NOMO-1 treated with DMSO at 0.1 percent for 48 hours (cell line): ENCODE data around the gene FBXO24.
"Not testable (repeated sequence)": the region's sequence is repeated elsewhere in the genome, so short reads cannot be mapped to it uniquely, and the experiment has no call there.

Experiments
- DNase-seq: peaks from one replicate; lab custom pipeline; 2025; ENCODE audit not compliant: unreplicated experiment; lab: John Stamatoyannopoulos, UW

The FBXO24 gene, protein sequence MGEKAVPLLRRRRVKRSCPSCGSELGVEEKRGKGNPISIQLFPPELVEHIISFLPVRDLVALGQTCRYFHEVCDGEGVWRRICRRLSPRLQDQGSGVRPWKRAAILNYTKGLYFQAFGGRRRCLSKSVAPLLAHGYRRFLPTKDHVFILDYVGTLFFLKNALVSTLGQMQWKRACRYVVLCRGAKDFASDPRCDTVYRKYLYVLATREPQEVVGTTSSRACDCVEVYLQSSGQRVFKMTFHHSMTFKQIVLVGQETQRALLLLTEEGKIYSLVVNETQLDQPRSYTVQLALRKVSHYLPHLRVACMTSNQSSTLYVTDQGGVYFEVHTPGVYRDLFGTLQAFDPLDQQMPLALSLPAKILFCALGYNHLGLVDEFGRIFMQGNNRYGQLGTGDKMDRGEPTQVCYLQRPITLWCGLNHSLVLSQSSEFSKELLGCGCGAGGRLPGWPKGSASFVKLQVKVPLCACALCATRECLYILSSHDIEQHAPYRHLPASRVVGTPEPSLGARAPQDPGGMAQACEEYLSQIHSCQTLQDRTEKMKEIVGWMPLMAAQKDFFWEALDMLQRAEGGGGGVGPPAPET

DNA sequence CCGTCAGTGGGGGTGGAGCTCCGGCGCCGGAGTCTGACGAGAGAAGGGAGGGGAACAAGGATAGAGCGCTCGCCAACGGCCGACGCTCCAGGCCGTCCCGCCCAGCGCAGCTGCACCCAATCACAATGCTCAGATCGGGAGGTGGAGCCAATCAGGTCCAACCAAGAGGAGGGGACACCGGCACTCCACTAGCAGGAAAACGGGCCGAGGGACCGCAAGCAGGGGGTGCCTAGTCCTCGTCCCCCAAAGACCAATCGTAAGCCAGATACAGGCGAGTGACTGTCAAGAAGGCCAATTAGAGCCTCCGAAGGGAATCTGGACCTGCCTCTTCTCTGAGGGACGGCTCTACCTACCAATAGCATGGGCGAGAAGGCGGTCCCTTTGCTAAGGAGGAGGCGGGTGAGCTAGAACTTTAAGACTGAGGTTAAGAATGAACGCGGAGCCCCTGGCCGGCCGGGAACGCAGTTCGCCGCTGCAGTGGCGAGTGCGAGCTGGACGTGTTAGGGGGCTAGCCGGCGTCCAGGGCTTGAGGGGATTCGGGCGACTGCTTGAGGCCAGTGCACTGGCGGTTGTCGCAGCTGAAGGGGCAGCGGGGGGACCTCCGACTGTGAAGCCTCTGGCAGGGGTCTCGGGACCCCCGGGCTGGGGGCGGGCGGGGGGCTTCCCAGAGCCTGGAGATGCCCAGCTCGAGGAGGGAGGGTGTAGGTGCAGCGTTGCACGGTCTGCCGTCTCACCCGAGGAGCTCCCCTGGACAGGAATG, at the start of gene FBXO24:
Gene FBXO24 (plus strand): TSS at position 63 of the 760 bp plus-strand sequence. CDS start 298 bp downstream, at position 361.
- DNase-seq: peak; percentile 100

DNA sequence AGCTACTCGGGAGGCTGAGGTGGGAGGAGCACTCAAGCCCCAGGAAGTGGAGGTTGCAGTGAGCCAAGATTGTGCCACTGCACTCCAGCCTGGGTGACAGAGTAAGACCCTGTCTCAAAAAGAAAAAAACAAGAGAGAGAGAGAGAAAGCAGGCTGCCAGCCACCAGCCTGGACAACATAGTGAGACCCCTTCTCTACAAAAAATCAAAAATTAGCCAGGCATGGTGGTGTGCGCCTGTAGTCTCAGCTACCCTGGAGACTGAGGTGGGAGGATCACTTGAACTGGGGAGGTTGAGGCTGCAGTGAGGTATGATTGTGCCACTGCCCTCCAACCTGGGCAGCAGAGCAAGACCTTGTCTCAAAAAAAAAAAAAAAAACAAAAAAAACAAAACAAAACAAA, 49.4 kb upstream of the FBXO24 start:
- not testable (repeated sequence) for DNase-seq

DNA sequence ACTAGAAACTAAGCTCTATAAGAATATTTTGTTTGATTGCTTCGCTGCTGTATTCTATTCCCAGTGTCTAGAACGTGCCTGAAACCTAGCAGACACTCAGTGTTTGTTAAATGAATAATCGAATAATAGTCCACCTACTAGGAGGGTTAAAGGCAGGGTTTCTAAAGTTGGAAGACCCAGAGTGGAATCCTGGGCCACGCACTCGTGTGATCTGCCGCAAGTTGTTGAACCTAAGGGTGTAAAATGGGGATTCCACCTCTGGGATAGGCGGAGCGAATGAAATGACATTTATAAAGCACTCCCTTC, 47.8 kb upstream of the FBXO24 start:
- no peak for DNase-seq

DNA sequence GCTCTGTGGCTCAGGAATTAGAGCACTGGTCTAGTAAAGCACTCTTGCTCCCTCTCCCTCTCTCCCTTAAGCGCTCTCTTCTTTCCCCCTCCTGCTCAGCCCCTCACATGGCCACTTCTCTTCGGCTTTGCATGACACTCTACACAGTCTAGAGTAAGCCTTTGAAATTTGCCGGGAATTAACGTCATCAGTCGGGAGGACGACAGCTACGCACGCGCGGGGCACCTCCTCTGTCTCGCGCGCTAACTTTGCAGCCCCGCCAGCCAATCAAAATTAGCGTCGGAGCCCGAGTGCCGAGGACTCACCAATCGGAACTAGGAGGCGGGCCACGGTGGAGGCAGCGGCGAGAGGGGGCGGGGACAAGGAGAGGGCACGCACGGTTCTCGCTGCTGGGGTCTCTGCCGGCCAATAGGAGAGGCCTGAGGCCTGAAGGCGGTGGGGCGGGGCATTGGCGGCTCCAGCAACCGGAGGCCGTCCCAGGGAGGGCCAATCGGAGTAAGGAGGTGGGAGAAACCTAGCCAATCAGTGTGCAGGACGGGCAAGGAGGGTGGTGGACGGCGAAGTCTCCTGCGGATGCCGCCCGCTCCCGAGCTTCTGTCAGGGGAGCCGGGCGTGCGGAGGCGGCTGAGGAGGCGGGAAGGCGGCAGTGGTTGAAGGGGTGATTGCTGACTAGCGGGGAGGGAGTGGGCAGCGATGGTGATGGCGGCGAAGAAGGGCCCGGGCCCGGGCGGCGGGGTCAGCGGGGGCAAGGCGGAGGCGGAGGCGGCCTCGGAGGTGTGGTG, 47.3 kb upstream of the FBXO24 start, which contains the start of gene AGFG2:
Gene AGFG2 (plus strand): TSS at position 550 of the 782 bp plus-strand sequence. CDS start 144 bp downstream, at position 694.
- DNase-seq: peak; percentile 100

DNA sequence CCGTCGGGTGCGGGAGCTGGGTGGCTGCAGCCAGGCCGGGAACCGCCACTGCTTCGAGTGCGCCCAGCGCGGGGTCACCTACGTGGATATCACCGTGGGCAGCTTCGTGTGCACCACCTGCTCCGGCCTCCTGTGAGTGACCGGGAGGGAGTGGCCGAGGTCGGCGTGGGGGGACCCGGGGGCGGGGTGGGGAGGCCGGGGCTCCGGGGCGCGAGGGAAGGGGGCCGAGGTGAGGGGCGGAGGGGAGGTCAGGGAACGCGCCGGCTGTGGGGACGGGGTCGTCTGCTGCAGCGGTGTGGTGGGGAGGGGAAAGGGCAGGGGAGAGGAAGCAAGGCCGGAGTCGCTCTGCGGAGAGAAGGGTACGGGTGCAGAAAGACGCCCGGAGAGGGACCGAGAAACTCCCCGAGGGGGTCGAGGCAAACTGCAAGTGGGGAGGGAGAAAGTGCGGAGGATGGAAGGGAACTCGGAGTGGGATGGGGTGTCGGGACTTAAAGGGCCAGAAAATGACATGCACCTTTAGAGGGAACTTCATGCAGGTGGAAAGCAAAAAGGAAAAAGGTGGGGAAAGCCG, 46.6 kb upstream of the FBXO24 start:
- no peak for DNase-seq

DNA sequence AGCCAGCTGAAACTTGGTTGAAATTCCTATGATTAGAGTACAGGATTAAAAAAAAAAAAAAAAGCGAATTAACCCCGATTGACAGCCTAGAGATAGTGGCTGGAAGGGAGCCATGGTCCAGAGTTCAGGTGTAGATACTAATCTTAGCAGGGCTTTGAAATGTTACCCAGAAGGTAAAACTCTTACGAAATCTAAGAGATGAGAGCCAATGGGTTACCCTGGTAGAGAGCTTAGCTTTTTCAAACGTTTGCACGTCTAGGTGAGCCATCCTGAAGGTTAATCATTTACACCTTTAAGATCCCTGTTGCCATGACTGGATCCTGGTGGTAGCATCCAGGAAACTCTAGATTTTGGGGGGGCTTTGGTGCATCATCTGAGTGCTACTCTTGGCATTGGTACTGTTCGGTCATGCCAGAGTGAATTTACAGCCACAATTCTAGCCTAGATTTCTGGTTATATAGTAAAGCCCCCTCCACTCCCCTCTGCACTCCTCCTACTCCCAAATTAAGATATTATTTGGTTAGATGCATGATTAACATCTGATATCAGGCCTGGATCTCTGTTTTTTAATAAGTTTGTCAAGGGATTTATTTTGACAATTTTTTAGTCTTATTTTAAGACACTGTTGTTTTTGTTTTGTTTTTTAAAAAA, 45.9 kb upstream of the FBXO24 start:
- DNase-seq: no peak

DNA sequence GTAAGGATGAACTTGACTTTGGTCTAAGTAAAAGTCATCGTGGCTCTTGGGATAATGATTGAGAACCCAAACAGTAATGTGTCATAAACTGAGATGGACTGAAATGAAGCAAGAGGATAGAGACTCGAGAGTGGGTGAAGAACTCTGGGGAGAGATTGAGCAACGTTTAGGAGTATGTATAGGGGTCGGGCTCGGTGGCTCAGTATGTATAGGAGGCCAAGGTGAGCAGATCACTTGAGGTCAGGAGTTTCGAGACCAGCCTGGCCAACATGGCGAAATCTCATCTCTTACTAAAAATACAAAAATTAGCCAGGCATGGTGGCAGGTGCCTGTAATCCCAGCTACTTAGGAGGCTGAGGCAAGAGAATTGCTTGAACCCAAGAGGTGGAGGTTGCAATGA, 44.8 kb upstream of the FBXO24 start:
- DNase-seq: peak; percentile 8

DNA sequence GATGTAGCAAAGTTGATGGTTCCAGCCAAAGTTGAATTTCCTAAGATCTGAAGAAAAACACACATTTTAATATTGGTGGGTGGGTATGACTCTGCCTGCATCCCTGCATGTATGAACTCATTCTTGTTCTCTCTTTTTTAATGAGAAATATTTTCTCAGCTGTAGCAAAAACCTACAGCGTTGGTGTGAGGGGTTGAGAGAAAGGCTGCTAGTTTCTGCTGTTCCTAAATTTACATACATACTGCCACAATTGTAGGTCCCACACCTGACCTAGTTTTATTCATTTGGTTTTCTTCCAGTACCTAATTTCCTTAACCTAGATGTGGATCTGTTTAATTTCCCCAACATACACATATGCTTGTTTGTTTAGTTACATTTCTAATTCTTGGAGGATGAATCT, 42.5 kb upstream of the FBXO24 start:
- DNase-seq: no peak

DNA sequence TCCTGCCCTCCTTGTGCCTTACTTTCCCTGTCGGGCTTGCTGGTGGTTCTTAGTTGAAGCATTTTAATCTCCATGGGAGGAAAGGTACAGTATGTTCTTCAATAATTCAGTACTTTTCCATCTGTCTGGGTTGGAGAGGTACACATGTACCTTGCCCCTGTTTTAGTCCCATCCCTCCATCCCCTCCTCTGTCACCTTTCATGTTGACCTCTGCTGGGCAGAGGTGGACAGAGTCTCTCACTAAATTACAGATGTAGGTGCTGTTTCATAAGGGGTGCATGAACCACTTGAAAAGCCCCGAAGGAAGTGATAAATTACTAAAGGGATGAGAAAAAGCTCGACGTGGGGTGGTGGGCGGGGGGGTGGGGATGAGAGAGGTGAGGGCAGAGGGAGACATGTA, 41.7 kb upstream of the FBXO24 start:
- no peak for DNase-seq

DNA sequence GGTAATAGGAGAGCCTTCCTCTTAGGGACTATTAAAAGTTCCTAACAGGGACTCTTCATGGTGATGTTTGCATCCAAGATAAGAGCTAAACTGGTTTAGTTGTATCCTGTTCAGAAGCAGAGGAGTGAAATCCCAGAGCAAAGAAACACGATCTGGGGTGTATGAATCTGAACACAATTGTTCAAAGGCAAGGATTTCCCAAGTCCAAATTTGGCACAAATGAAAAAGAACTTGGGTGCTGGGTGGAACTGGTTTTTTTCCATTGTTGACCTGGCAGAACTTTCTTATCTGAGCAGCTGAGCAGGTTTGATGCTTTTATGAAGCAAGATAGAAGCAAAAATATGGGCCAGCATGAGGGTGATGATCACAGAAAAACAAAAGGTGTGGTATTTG, 41.2 kb upstream of the FBXO24 start:
- no peak for DNase-seq

DNA sequence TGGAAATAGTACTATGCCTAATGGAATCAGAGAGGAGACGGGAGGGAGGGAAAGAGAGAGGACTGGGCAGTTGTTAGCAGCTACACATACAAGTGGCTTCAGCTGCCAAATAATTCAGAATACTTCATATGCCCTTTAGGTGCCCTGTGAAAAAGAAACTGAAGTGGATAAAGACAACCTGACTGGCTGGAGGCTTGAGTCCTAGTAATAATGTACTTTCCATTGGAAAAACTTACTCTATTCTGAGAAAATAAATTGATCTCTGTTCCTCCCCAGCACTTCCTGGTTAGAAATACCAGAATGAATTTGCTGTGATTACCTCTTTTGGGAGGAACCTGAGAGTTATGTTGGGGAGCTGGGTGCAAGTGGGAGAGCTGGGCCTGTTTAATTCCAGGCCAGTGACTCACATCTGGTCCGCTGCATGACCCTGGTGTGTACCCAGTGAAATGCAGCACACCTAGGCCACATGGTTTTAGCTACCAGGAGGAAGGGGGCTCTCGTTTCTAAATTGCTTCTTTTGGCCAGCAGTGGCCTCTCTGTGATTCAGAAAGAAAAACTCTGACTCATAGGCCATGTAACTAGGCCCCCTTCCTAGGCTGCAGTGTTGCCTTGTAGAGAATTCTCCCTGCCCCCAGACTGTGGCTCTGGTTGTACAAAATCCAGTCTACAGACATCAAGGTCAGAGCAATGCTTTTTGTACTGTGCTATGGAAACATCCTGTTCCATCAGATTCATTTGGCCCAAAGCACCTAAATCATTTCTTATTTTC, 40.6 kb upstream of the FBXO24 start:
- DNase-seq: peak; percentile 63

DNA sequence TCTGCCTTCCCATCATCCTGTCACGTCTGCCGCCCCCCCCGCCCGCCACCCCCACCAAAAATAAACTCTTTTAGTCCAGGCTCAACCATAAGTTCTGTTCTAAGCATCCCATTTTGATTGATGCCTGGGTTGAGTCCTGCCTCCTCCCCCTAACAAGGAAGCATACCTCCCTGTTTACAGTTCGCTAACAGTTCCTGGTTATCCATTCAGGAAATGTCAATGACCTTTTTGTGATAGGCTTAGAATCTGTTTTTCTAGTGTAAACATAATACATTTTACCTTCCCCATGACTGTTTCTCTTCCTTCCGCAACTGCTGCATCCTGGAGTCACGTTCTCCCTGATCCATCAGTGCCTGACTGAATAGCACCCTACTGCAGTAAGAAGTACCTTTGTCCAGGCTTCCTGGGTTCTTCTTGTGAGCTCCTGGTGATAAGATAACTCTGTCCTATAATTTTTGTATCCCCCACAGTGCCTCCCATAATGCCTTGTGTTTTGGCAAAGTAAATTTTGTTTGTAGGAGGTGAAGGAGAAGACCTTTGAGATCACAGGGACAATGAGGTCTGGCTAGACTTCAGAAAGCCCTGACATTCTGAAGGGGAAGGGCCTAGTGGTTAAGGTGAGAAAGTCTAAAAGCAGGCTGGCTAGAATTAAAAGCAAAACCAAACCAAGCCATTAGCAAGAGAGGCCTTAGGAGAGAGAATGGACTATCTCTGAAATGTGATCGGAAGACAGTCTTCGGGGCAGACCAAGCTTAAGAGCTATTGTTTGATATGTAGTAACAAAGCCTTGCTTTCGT, 39.8 kb upstream of the FBXO24 start:
- no peak for DNase-seq

DNA sequence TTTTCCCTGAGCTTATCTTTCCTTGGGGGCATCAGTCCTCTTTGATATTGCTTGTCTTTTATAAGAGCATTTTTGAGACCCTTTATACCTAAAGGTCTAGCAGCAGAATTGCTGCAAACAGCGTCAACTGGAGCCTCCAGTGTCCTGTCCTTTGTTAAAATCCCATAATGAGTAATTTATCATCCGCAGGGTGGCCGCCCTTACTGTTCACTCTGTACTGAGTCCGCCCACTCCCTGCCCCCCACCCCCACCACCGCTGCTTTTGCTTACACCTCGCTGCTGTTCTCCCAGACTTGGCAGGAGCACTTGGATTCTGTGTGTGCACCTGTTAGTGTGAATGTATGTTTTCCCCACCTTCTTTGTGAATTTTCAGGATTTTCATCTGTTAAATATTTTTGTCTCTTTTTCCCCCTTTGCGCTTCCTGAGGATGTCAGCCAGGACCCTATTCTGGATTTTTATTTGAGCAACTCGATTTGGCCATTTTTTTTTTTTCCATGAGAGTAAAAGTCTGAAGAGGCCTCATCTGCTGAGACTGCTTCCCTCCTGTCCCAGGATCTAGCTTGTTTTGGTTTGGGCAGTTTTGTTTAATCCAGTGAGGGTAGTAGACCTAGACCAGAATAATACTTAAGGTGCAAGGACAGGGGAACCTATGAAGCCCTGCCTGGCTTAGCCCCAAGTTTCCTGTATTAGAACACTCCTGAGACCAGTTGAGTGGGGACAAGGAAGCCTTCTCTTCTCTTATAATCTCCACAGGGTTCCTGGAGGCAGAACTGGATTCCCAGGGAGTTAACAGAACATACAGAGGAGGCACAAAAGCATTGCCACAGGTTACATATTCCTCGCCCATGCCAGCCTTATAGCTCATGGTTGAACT, 39.0 kb upstream of the FBXO24 start:
- DNase-seq: no peak

DNA sequence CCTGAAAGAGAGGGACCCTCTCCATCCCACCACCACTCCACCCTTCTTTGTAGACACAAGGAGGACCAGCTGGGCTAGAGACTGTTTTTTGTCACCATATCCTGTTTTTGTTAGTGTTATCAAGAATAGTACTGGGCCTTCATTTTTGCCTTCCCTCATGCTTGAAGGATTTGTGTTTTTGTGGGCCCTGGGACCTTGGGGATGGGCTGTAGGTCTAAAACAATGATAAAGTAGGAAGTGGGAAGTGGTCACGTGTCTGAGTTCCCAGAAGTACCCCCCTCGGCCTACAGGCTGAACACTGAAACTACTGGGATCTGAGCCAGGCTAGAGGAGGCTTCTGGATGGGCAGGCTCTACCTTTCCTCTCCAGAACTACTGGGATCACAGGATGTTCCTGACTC, 38.3 kb upstream of the FBXO24 start:
- no peak for DNase-seq

DNA sequence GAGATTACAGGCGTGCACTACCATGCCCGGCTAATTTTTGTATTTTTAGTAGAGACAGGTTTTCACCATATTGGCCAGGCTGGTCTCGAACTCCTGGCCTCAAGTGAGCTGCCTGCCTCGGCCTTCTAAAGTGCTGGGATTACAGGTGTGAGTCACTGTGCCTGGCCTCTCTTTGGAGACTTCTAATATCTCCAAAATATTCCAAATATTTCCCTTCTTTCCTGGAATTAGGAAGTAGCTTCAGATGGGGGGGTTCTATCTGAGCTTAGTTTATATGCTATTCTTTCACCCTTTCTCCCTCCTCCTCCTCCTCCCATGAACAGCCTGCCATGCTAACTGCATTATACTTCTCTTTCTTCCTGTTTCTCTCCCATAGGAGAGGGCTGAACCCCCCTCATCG, 37.7 kb upstream of the FBXO24 start:
- not testable (repeated sequence) for DNase-seq

DNA sequence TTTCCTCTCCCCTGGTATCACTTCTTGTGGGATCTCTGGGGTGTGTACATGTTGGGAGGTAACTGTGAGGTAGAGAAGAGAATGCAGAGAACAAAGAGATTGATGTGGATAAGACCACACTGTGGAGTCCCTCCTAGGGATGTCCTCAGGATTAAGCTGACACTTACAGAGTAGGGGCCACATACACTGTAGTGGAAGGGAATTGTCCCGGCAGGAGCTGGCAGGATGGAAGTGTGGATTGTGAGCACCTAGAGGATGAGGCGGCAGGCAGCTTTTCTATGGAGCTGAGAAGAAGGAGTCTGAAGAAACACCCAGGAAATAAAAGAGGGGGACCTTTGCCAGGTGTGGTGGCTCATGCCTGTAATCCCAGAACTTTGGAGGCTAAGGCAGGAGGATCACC, 33.6 kb upstream of the FBXO24 start:
- DNase-seq: no peak

DNA sequence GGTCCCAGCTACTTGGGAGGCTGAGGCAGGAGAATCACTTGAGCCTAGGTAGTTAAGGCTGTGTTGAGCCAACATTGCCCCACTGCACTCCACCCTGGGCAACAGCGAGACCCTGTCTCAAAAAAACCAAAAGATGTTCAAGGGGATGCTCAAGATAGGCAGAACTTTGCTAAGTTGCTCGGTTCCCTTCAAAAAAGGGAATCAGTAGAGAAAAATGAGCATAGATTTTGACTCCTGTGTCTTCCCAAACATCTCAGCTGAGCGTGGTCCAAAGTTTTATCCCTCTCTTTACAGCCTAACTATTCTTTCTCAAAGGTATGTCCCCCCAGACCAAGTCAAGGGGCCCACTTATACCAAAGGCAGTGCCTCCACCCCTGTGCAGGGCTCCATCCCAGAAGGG, 33.1 kb upstream of the FBXO24 start:
- DNase-seq: no peak

DNA sequence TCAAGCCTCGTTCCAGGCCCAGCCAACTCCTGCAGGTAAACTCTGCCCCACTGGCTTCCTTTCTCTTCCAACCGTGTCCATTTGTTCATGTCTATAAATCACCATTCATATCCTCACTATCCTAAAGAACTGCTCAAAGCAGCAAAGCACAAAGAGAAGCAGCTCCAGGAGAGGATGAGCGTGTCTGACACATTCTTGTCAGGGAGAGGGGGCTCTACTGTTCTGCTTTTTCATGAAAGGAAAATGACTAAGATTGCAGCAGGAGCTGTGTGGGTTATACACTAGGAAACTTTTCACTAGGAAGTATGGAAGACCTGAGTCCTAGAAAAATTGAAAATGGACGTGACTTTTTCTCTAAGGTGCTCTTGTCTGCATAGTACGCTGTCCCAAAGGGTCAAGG, 30.4 kb upstream of the FBXO24 start:
- DNase-seq: no peak
